ENCODE measurements around the gene RCN2.

GRCh38 chr15:76935620-76936019 is 4.1 kb downstream of the RCN2 start:
- TF ChIP-seq POLR2A (IDR thresholded peaks at IDR 0.05) (no peak), CTCF (IDR thresholded peaks at IDR 0.05) (no peak), EP300 (IDR thresholded peaks at IDR 0.05; ENCODE audit: low read depth) (no peak), POLR2AphosphoS5 (IDR thresholded peaks at IDR 0.05) (no peak)

Data from transverse colon (tissue), 4 donors.